GM21447 (cell line): Measurements from ENCODE around the gene SETD3.

Source experiments
- ATAC-seq: cut with Tn5 transposase; IDR thresholded peaks from one replicate; pipeline ENCODE4 v1.9.1; 2021; ENCODE audit not compliant: unreplicated experiment

The SETD3 gene

GRCh38 chr14:99479906-99480869, at the start of gene SETD3:
Gene SETD3, minus strand, starts transcription at chr14:99480859. Its CDS starts 15,054 bp downstream, at chr14:99465805.
- peak; percentile 8 for ATAC-seq

GRCh38 chr14:99529899-99530298, 49.2 kb upstream of the SETD3 start:
- ATAC-seq = no peak

GRCh38 chr14:99527427-99528076, 46.9 kb upstream of the SETD3 start:
- no peak for ATAC-seq

- no peak for ATAC-seq
Measured at GRCh38 chr14:99527026-99527425, 46.4 kb upstream of the SETD3 start.

GRCh38 chr14:99525699-99526080, 45.0 kb upstream of the SETD3 start:
- ATAC-seq = no peak

- no peak for ATAC-seq
Measured at GRCh38 chr14:99524804-99525698, 44.4 kb upstream of the SETD3 start.

- ATAC-seq = no peak
Measured at GRCh38 chr14:99524091-99524661, 43.5 kb upstream of the SETD3 start.

GRCh38 chr14:99523704-99524055, 43.0 kb upstream of the SETD3 start:
- ATAC-seq = no peak

GRCh38 chr14:99522934-99523703, 42.5 kb upstream of the SETD3 start:
- no peak for ATAC-seq

GRCh38 chr14:99522457-99522891, 41.8 kb upstream of the SETD3 start:
- no peak for ATAC-seq

- no peak for ATAC-seq
Measured at GRCh38 chr14:99522025-99522401, 41.4 kb upstream of the SETD3 start.

GRCh38 chr14:99521176-99522024, 40.7 kb upstream of the SETD3 start:
- no peak for ATAC-seq

GRCh38 chr14:99520571-99521081, 40.0 kb upstream of the SETD3 start:
- ATAC-seq = no peak

GRCh38 chr14:99519931-99520421, 39.3 kb upstream of the SETD3 start:
- ATAC-seq = no peak

- no peak for ATAC-seq
Measured at GRCh38 chr14:99519347-99519881, 38.8 kb upstream of the SETD3 start.

GRCh38 chr14:99518441-99519346, 38.0 kb upstream of the SETD3 start:
- peak; percentile 56 for ATAC-seq

GRCh38 chr14:99517643-99518381, 37.2 kb upstream of the SETD3 start:
- no peak for ATAC-seq
